Glomerular endothelial cell (primary cell): ENCODE data around the gene PRPH2. TPM values are rescaled to one million over a fixed set of nuclear protein-coding genes. Genes with fewer than 3 reads are reported as not detected.

ENCODE experiments used
- DNase-seq: peaks from one replicate; pipeline ENCODE4 v3.0.0-alpha.2; 2011; ENCODE audit warnings: low read depth, low spot score; ENCODE audit errors: extremely low read depth
- total RNA-seq: library from RNA; depleted of rRNA; stranded (reverse); fragments of >200 nt; gene quantifications from 2 replicates; pipeline ENCODE4 v1.2.3, GENCODE V29; 2015

The PRPH2 gene
- 0.15 and 0.29 TPM in 2 replicates for total RNA-seq

GRCh38 chr6:42722497-42722896 is at the start of gene PRPH2:
PRPH2 (minus strand) TSS chr6:42722597; CDS start chr6:42722334, 263 bp downstream.
- DNase-seq: no peak

GRCh38 chr6:42771741-42772100 is 49.3 kb upstream of the PRPH2 start:
- no peak for DNase-seq

- no peak for DNase-seq
Observed at GRCh38 chr6:42769836-42770235, 47.4 kb upstream of the PRPH2 start.

GRCh38 chr6:42769051-42769450 is 46.7 kb upstream of the PRPH2 start:
- DNase-seq: no peak

- DNase-seq: no peak
Observed at GRCh38 chr6:42766163-42766670, 43.8 kb upstream of the PRPH2 start.

- DNase-seq: no peak
Observed at GRCh38 chr6:42764911-42765648, 42.7 kb upstream of the PRPH2 start.

- no peak for DNase-seq
Observed at GRCh38 chr6:42762950-42763349, 40.6 kb upstream of the PRPH2 start.

GRCh38 chr6:42762426-42762859 is 40.0 kb upstream of the PRPH2 start:
- no peak for DNase-seq

GRCh38 chr6:42761287-42762067 is 39.1 kb upstream of the PRPH2 start:
- no peak for DNase-seq

GRCh38 chr6:42758756-42759430 is 36.5 kb upstream of the PRPH2 start:
- no peak for DNase-seq

- no peak for DNase-seq
Observed at GRCh38 chr6:42756722-42757121, 34.3 kb upstream of the PRPH2 start.

GRCh38 chr6:42754759-42755158 is 32.4 kb upstream of the PRPH2 start:
- DNase-seq: no peak

- no peak for DNase-seq
Observed at GRCh38 chr6:42751055-42751454, 28.7 kb upstream of the PRPH2 start.

- DNase-seq: no peak
Observed at GRCh38 chr6:42748203-42748898, 26.0 kb upstream of the PRPH2 start.

- no peak for DNase-seq
Observed at GRCh38 chr6:42746463-42747391, 24.3 kb upstream of the PRPH2 start.

GRCh38 chr6:42745640-42746462 is 23.5 kb upstream of the PRPH2 start, which contains the start of gene TBCC:
TBCC (minus strand) TSS chr6:42746103; CDS start chr6:42746073, 30 bp downstream.
- peak; percentile 89 for DNase-seq

GRCh38 chr6:42745083-42745639 is 22.8 kb upstream of the PRPH2 start:
- no peak for DNase-seq

- DNase-seq: no peak
Observed at GRCh38 chr6:42744351-42744893, 22.0 kb upstream of the PRPH2 start.
